ENCODE data around the gene PPP1R17.

PPP1R17 gene

DNA sequence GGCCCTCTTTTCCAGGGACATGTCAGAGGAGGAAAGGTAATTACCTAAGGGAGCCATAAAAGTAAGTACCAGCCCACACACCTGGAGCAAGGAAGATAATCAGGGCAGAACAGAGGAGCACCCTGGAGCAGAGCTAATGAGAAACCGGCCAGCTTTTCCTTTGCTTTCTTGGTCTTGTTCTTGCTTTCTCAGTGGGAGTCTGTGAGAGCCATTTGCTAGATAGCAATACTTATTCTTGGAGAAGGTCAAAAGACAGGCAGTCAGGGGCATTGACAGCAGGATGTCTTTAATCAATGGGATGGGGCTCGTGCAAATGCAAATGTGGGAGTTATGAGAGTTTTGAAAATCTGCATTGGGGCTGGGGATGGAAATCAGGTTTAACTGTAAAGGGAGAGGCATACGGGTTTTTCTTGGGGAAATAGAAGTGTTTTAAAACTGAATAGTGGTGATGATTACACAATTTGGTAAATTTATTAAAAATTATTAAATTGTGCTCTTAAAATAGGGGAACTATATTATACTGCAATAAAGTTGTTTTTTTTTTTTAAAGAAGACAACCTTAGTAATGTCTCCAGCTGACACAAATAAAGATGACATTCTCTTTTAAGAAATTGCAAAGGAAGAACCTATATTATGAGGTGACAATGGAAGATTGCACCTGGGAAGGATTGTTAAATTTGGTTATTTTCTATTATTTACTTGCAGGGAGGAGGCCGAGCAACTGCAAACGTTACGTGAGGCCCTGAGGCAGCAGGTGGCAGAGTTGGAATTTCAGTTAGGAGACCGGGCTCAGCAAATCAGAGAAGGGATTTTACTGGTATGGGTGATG, 35.6 kb upstream of the PPP1R17 start:
- TF ChIP-seq, protein P1, sequence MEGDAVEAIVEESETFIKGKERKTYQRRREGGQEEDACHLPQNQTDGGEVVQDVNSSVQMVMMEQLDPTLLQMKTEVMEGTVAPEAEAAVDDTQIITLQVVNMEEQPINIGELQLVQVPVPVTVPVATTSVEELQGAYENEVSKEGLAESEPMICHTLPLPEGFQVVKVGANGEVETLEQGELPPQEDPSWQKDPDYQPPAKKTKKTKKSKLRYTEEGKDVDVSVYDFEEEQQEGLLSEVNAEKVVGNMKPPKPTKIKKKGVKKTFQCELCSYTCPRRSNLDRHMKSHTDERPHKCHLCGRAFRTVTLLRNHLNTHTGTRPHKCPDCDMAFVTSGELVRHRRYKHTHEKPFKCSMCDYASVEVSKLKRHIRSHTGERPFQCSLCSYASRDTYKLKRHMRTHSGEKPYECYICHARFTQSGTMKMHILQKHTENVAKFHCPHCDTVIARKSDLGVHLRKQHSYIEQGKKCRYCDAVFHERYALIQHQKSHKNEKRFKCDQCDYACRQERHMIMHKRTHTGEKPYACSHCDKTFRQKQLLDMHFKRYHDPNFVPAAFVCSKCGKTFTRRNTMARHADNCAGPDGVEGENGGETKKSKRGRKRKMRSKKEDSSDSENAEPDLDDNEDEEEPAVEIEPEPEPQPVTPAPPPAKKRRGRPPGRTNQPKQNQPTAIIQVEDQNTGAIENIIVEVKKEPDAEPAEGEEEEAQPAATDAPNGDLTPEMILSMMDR (IDR thresholded peaks at IDR 0.05; ENCODE audit: low read depth, low read length, missing control alignments): no peak
- no peak overlapping the region for H3K4me3 ChIP-seq (ENCODE audit: low read depth, low read length)
- DNase-seq (ENCODE audit: low read depth): no peak

DNA sequence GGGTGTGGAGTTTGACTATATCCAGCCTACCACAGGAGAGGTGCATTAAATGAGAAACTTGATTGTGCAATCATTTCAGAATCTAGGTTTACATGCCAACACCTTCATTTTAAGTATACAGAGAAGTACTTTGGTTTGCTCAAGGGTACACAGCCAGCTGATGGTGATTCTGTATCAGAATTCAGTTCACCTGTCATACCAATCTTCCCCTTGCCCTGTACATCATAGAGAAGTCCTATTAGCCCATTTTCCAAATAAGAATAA, 35.0 kb upstream of the PPP1R17 start:
- no peak overlapping the region for H3K4me3 ChIP-seq (ENCODE audit: low read depth, low read length)
- TF ChIP-seq, protein P1 (IDR thresholded peaks at IDR 0.05; ENCODE audit: low read depth, low read length, missing control alignments): no peak

DNA sequence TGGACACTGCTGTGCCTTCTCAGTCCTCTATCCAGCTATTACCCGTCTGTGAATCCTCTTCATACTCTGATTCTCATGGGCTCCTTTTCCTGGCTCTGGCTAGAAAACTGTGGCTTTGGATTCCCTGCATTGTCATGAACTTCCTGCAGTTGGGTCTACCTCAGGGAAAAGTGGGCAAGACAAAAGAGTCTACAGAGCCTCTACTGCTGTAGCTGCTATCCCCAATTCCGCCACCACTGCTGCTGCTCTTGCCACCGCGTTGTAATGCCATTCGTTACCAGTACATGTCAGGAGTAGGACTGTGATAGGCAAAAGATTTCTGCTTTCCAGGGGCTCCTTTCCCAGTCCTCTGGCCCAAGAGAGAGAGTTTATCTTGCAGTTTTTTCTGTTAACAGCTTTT, 23.9 kb upstream of the PPP1R17 start:
- H3K4me3 ChIP-seq (ENCODE audit: low read depth, low read length): no peak overlapping the region
- no peak for DNase-seq (ENCODE audit: low read depth)
- TF ChIP-seq, protein P1 (IDR thresholded peaks at IDR 0.05; ENCODE audit: low read depth, low read length, missing control alignments): no peak

More for the DNA sequence above, 35.0 kb upstream of the PPP1R17 start:
- DNase-seq (ENCODE audit: low read depth): no peak

DNA sequence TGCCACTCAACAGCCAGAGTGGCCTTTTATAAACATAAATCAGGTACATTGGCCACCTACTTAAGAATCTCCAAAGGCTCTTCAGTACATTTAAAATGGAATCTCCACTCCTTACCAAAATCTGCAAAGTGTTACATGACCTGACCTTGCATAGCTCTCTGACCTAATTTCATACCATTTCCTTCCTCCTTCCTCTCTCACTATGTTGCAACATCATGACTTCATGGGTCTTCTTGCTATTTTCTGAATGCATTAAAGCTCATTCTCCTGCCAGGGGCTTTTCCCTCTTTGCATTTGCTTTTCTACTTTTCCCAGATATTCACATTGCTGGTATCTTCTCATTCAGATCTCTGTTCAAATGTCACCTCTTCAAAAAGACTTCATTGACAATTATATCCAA, 22.1 kb upstream of the PPP1R17 start:
- TF ChIP-seq, protein P1 (IDR thresholded peaks at IDR 0.05; ENCODE audit: low read depth, low read length, missing control alignments): no peak
- no peak for DNase-seq (ENCODE audit: low read depth)
- H3K4me3 ChIP-seq (ENCODE audit: low read depth, low read length): no peak overlapping the region

DNA sequence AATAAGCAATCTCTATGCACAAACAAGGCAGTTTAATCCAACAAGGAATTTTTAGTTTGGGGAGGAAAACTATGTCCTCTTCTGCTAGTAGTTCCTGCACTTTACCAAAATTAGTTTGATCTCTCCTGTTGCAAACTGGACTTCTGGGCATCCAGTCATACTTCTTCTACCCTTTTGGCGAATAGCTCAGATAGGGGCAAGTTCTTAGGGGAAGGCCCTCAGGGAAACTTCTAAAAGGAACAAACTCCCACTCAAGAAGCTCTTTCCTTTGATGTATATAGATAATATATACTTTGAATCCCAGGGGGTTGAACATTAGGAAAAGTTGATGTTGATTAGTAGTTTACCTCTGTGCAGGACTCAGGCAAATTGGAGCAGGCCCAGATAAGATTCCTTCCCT, 21.5 kb upstream of the PPP1R17 start:
- no peak overlapping the region for H3K4me3 ChIP-seq (ENCODE audit: low read depth, low read length)
- TF ChIP-seq, protein P1 (IDR thresholded peaks at IDR 0.05; ENCODE audit: low read depth, low read length, missing control alignments): no peak
- no peak for DNase-seq (ENCODE audit: low read depth)

DNA sequence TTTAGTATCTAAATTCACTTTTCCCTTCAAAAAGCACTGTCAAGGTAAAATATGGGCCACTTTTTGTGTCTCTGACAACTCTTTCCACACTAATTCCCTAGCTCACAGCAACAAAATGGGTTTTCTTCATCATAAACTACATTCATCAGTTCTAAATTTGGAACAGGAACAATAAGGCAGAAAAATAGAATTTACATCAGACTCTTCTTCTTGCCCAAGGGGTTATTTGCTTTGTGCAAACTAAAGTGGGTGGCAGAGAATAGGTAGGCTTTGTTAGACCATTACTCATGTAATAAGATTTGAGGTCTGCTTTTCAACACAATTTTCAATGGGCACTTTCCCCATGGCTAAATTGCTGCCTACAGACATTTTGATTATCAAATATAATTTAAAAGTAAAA, 17.6 kb upstream of the PPP1R17 start:
- TF ChIP-seq, protein P1 (IDR thresholded peaks at IDR 0.05; ENCODE audit: low read depth, low read length, missing control alignments): no peak
- no peak for DNase-seq (ENCODE audit: low read depth)

More for the DNA sequence above, 17.6 kb upstream of the PPP1R17 start:
- no peak overlapping the region for H3K4me3 ChIP-seq (ENCODE audit: low read depth, low read length)
